C4-2B (cell line): ENCODE data around the gene PLA2G4A.

Experiments
- H3K27ac ChIP-seq: fragments of 450-650 bp; 2 replicates; pipeline ENCODE4 v1.5.1; 2017
- ZFX ChIP-seq: fragments of 450-650 bp; IDR thresholded peaks from 2 replicates; pipeline ENCODE4 v1.6.1; 2017
- TF ChIP-seq, protein P1 (sequence below): fragments of 450-650 bp; conservative IDR thresholded peaks from 2 replicates; pipeline ENCODE4 v1.5.1; 2017; ENCODE audit warnings: mild to moderate bottlenecking

Gene PLA2G4A

DNA sequence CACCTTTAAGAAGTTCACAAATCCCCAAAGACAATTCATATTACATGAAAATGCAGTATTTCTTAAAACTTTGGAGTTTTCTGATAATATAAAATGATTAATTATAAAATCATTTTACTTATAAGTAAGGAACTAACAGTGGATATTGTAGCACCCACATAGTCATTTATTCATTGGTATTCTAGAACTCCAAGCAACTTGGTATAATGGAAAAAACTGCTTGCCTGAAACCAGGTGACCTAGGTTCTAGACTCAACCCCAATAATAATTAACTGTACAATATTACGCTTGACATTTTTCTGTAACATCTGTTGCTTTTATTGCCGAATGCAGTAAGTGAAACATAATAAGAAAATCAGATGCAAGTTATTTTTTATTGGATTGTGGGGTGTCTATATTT is 2.4 kb downstream of the PLA2G4A start:
- no peak for TF ChIP-seq ZFX
- TF ChIP-seq, protein P1, sequence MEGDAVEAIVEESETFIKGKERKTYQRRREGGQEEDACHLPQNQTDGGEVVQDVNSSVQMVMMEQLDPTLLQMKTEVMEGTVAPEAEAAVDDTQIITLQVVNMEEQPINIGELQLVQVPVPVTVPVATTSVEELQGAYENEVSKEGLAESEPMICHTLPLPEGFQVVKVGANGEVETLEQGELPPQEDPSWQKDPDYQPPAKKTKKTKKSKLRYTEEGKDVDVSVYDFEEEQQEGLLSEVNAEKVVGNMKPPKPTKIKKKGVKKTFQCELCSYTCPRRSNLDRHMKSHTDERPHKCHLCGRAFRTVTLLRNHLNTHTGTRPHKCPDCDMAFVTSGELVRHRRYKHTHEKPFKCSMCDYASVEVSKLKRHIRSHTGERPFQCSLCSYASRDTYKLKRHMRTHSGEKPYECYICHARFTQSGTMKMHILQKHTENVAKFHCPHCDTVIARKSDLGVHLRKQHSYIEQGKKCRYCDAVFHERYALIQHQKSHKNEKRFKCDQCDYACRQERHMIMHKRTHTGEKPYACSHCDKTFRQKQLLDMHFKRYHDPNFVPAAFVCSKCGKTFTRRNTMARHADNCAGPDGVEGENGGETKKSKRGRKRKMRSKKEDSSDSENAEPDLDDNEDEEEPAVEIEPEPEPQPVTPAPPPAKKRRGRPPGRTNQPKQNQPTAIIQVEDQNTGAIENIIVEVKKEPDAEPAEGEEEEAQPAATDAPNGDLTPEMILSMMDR = no peak
- H3K27ac ChIP-seq = no peak overlapping the region

DNA sequence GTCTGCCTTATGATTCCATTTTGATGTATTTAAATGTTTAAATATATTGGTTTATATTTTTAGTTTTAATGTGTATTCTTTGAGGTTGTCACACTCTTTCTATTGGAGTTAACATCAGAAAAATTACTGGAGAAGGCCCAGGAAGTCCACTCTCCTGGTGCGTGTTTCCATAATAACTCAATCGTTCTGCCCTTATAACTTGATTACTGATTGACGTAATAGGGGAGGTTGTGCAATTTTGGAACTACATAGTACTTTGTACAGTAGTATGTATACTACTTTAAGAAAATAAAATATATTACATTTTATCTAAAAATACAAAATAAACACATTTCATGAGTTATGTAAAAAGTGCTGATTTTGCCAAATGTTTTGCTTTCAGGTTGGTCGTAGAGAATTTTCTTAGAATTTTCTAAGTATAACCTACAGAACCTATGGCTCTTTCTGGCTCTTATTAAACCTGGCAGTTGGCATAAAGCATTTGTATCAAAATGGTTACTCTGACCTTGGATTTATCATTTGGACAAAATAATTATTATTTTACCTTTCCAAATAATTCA is 5.7 kb downstream of the PLA2G4A start:
- no peak for TF ChIP-seq ZFX
- TF ChIP-seq, protein P1 = no peak
- no peak overlapping the region for H3K27ac ChIP-seq

DNA sequence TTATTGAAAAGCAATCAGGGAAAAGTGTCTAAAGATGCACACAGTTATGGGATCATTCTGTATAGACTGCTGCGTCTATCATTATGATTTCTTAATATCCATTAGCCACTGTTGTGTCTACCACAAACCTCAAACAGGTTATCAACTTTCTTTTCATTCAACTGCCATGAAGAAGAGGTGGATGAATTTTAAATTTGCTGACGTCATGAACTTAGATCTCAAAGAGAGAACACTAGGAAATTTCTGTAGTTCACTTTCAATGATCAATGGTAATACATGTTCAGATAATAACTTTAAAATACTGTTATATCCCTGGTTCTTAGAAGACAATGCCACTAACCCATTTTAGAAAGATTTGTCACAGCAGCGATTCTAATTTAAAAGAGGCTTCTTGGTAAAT is 6.7 kb downstream of the PLA2G4A start:
- H3K27ac ChIP-seq = no peak overlapping the region
- no peak for TF ChIP-seq ZFX
- TF ChIP-seq, protein P1 = no peak

DNA sequence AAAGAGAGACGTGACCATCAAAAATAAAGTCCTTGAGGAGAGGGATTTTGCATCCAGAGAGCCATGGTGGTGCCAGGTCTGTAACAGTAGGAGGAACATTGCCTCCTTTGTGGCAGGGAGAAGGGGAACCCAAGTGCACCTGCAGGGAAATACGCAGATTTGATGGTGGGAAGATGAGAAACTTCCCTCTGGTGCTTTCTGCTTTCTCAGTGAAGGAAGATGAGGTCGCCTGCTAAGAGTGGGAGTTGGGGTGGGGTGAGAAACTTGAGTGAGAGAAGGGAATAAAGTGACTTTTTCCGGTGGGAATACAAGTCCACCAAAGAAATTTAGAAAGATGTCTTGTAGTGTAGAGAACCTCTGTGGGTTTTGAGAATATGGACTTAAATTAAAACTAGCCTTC is 9.1 kb downstream of the PLA2G4A start:
- H3K27ac ChIP-seq = no peak overlapping the region
- TF ChIP-seq, protein P1 = no peak
- TF ChIP-seq ZFX = no peak

DNA sequence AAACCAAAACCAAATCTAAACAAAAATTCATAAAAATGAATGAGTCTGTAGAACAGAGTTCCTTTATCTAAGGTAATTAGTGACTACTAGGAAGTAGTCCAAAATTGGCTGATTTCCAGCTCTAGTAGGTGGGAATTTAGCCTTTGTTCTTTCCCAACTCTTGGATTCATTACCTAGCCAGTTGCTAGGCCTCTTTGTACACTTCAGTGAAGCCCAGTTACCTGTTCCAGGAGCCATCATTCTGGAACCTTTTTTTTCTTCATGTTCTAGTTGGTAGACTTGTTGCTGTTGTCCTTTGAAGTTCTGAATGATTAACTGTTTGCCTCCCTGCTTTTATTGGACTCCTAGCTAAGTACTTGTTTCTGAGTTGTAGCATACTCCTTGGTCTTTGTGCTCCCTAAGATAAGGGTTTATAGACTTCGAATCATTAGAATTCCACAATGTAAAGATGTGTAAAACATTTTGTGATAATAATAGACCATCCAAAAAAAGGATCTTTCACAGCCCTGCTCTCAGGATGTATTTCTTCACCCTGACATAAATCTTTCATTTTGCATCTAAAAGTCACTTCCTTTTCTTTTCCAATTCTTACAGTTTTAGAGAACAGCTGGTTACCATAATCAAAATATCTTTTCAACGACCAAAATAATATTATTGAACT is 9.8 kb downstream of the PLA2G4A start:
- H3K27ac ChIP-seq = no peak overlapping the region
- TF ChIP-seq ZFX = no peak
- TF ChIP-seq, protein P1 = no peak

DNA sequence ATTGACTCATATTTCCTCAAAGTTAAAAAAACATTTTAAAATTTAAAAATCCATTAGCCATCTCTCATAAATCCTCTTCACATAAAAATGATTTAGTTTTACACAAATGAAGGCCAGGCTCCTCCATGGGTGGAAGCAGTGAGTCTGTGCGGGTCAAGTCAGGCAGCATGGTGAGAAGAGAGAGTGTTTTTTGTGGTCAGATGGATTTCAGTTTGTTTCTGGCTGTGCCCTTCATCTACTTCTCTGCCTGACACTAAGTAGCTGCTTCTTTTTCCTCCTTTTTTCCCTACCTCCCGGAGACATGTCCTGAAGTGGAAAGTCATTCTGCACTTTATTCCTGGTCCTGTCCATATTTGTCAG is 10.3 kb downstream of the PLA2G4A start:
- no peak overlapping the region for H3K27ac ChIP-seq
- TF ChIP-seq ZFX = no peak
- TF ChIP-seq, protein P1 = no peak

DNA sequence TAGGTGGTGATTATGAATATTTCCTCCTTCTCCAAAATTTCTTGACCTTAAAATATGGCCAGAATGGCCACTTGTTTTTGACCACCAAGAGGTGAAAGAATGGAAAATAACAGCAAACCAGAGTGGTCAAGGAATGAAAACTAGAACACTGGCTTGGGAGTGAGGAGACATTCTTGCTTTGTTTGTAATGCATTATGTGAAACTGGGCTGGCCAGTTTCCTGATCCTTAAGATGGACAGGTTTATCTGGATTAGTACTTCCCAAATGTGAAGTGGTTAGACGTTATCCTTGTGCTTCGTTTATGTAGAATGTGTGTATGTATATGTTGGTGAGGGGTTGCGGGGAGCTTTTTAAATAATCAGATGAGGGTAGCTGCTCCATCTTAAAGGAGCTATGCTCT is 12.8 kb downstream of the PLA2G4A start:
- no peak for TF ChIP-seq ZFX
- TF ChIP-seq, protein P1 = no peak
- no peak overlapping the region for H3K27ac ChIP-seq
